Neutrophil (primary cell): ENCODE results near the gene SUGCT.

ENCODE experiments used
- H3K27ac ChIP-seq: fragments of 200-600 bp; sonication (generic); 2 replicates; pipeline ENCODE4 v1.5.1; 2016; ENCODE audit warnings: mild to moderate bottlenecking, moderate library complexity
- H3K27me3 ChIP-seq: fragments of 200-600 bp; sonication (generic); 2 replicates; pipeline ENCODE4 v1.6.0; 2016; ENCODE audit warnings: mild to moderate bottlenecking
- H3K36me3 ChIP-seq: fragments of 200-600 bp; sonication (generic); 2 replicates; pipeline ENCODE4 v1.5.1; 2017
- H3K4me1 ChIP-seq, 2 experiments: fragments of 200-600 bp in 1 of 2; sonication (generic) in 1 of 2; 1 replicate in 1 of 2; 2 replicates in 1 of 2; pipeline versions ENCODE4 v1.5.1 to v1.6.1; 2013 to 2016; ENCODE audit warnings: low read depth in 1 of 2, low read length in 1 of 2, mild to moderate bottlenecking in 1 of 2, moderate library complexity in 1 of 2; ENCODE audit not compliant: control insufficient read depth in 1 of 2, insufficient read depth in 1 of 2
- H3K4me3 ChIP-seq, 2 experiments: fragments of 200-600 bp in 1 of 2; sonication (generic) in 1 of 2; 1 replicate in 1 of 2; 2 replicates in 1 of 2; pipeline ENCODE4 v1.5.1; 2013 to 2016; ENCODE audit warnings: low read depth in 1 of 2, low read length in 1 of 2, mild to moderate bottlenecking in 1 of 2, moderate library complexity in 1 of 2
- H3K9me3 ChIP-seq: fragments of 200-600 bp; sonication (generic); 2 replicates; pipeline ENCODE4 v1.5.1; 2016
- CTCF ChIP-seq: fragments of 200-600 bp; sonication (generic); IDR thresholded peaks from 2 replicates; pipeline ENCODE4 v1.5.1; 2016; ENCODE audit warnings: antibody characterized with exemption

Gene SUGCT

GRCh38 chr7:40571796-40572195 lies 437.0 kb downstream of the SUGCT start:
- Histone ChIP-seq H3K27me3 (no peaks in the 10 kb centered on the region), H3K4me1 (peaks cover 4 to 7% of the 10 kb centered on the region in 2 experiments), H3K27ac (no peak overlapping the region), H3K4me3 (no peak overlapping the region), H3K36me3 (no peaks in the 10 kb centered on the region), H3K9me3 (no peaks in the 10 kb centered on the region)
- no peak for TF ChIP-seq CTCF

GRCh38 chr7:40572810-40573465 lies 438.1 kb downstream of the SUGCT start:
- Histone ChIP-seq H3K9me3 (no peaks in the 10 kb centered on the region), H3K4me3 (no peak overlapping the region), H3K27ac (no peak overlapping the region), H3K27me3 (no peaks in the 10 kb centered on the region), H3K4me1 (peaks cover 4 to 7% of the 10 kb centered on the region in 2 experiments), H3K36me3 (no peaks in the 10 kb centered on the region)
- TF ChIP-seq CTCF, result no peak

- no peak overlapping the region for H3K27ac ChIP-seq
- no peak for TF ChIP-seq CTCF
- no peaks in the 10 kb centered on the region for H3K36me3 ChIP-seq
- H3K27me3 ChIP-seq, result no peaks in the 10 kb centered on the region
- H3K4me1 ChIP-seq, result peaks cover 22 to 25% of the 10 kb centered on the region in 2 experiments
- no peak overlapping the region for H3K4me3 ChIP-seq
- H3K9me3 ChIP-seq, result no peaks in the 10 kb centered on the region
Observed at GRCh38 chr7:40579401-40579800, 444.6 kb downstream of the SUGCT start.

DNA sequence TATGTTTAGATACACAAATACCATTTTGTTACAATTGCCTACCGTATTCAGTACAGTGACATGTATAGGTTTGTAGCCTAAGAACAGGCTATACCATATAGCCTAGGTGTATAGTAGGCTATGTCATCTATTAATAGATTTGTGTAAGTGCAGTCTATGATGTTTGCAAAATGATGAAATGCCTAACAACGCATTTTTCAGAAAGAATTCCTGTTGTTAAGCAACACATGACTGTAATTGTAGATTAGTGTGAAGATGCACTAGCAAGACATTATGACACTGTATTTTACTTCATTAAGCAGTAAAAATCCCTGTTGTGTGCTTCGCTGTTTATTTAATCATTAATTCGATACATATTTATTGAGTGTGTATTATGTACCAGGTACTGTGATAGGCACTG lies 446.0 kb downstream of the SUGCT start:
- Histone ChIP-seq H3K4me1 (peaks cover 22 to 26% of the 10 kb centered on the region in 2 experiments), H3K27me3 (no peaks in the 10 kb centered on the region), H3K36me3 (no peaks in the 10 kb centered on the region), H3K9me3 (no peaks in the 10 kb centered on the region), H3K27ac (no peak overlapping the region), H3K4me3 (no peak overlapping the region)
- TF ChIP-seq CTCF, result no peak

DNA sequence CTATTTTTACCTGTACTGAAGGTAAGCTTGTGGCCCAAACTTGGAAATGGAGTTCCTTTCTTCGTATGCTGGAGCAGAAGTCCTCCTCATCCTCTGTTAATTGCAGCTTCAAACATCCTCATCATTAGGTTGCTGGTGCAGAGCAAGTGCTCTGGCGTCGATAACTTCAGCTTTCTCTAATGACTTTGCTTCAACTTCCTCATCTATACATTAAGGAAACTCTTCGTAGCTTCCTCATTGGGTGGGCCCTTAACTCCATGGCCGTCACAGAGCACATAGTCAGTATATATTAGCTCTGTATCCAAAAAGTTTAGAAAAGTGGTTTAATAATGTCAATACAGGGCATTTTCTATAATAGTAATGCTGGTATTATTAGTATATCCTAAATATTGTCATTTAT lies 447.7 kb downstream of the SUGCT start:
- H3K27ac ChIP-seq, result peak overlapping the region; percentile 51
- H3K27me3 ChIP-seq, result no peaks in the 10 kb centered on the region
- peaks cover 39% of the 10 kb centered on the region in 2 experiments for H3K4me1 ChIP-seq
- no peaks in the 10 kb centered on the region for H3K9me3 ChIP-seq
- H3K36me3 ChIP-seq, result no peaks in the 10 kb centered on the region
- no peak for TF ChIP-seq CTCF
- H3K4me3 ChIP-seq, result no peak overlapping the region
